H9 (cell line): ENCODE results near the gene FSTL4. TPM values are rescaled to one million over a fixed set of nuclear protein-coding genes. Genes with fewer than 3 reads are reported as not detected.

Experiments
- DNase-seq: peaks from one replicate; pipeline ENCODE4 v3.0.0-alpha.2; 2017
- H2AFZ ChIP-seq: one replicate; pipeline ENCODE4 v1.6.1; 2013; ENCODE audit warnings: mild to moderate bottlenecking, low read length, control low read depth, moderate library complexity
- H2AK5ac ChIP-seq: 2 replicates; pipeline ENCODE4 v1.6.1; 2013; ENCODE audit warnings: low read length, control low read depth, mixed read lengths; ENCODE audit not compliant: insufficient read length
- H2BK120ac ChIP-seq: one replicate; pipeline ENCODE4 v1.6.1; 2013; ENCODE audit warnings: low read depth, mild to moderate bottlenecking, low read length, control low read depth, inconsistent platforms; ENCODE audit not compliant: poor library complexity, severe bottlenecking
- H2BK12ac ChIP-seq: 2 replicates; pipeline ENCODE4 v1.6.1; 2013; ENCODE audit warnings: low read length, control low read depth, mixed read lengths, low read depth; ENCODE audit not compliant: insufficient read length
- H2BK15ac ChIP-seq: 2 replicates; pipeline ENCODE4 v1.6.1; 2013; ENCODE audit warnings: low read depth, low read length, control low read depth
- H2BK20ac ChIP-seq: one replicate; pipeline ENCODE4 v1.6.1; 2013; ENCODE audit warnings: low read depth, mild to moderate bottlenecking, low read length, control low read depth, inconsistent platforms; ENCODE audit not compliant: poor library complexity, severe bottlenecking
- H2BK5ac ChIP-seq: 2 replicates; pipeline ENCODE4 v1.6.1; 2013; ENCODE audit warnings: low read length, control low read depth, mixed read lengths; ENCODE audit not compliant: insufficient read length
- H3K14ac ChIP-seq: 2 replicates; pipeline ENCODE4 v1.6.1; 2013; ENCODE audit warnings: low read length, control low read depth; ENCODE audit not compliant: insufficient read depth
- H3K18ac ChIP-seq: 2 replicates; pipeline ENCODE4 v1.6.1; 2013; ENCODE audit warnings: low read depth, mild to moderate bottlenecking, mixed read lengths, low read length, control low read depth; ENCODE audit not compliant: insufficient read length
- H3K23ac ChIP-seq: 2 replicates; pipeline ENCODE4 v1.6.1; 2013; ENCODE audit warnings: low read length, control low read depth, mixed read lengths, low read depth; ENCODE audit not compliant: insufficient read length
- H3K23me2 ChIP-seq: 2 replicates; pipeline ENCODE4 v1.6.1; 2013; ENCODE audit warnings: low read depth, mild to moderate bottlenecking, mixed read lengths, low read length, control low read depth; ENCODE audit not compliant: insufficient read length, poor library complexity, severe bottlenecking
- H3K27ac ChIP-seq: 2 replicates; pipeline ENCODE4 v1.5.1; 2013; ENCODE audit warnings: low read length, control low read depth, mixed read lengths, low read depth; ENCODE audit not compliant: insufficient read length
- H3K27me3 ChIP-seq: 2 replicates; pipeline ENCODE4 v1.6.1; 2013; ENCODE audit warnings: low read length, control low read depth, inconsistent platforms; ENCODE audit not compliant: insufficient read depth
- H3K4ac ChIP-seq: 2 replicates; pipeline ENCODE4 v1.6.1; 2013; ENCODE audit warnings: low read depth, mild to moderate bottlenecking, control low read depth, inconsistent platforms, low read length, moderate library complexity
- H3K4me1 ChIP-seq: 2 replicates; pipeline ENCODE4 v1.6.1; 2013; ENCODE audit warnings: low read length, control low read depth, inconsistent platforms; ENCODE audit not compliant: insufficient read depth
- H3K4me2 ChIP-seq: 2 replicates; pipeline ENCODE4 v1.6.1; 2013; ENCODE audit warnings: low read length, control low read depth, mixed read lengths; ENCODE audit not compliant: insufficient read length, insufficient read depth
- H3K56ac ChIP-seq: 2 replicates; pipeline ENCODE4 v1.6.1; 2013; ENCODE audit warnings: low read depth, mild to moderate bottlenecking, mixed read lengths, low read length, control low read depth; ENCODE audit not compliant: insufficient read length
- H3K79me1 ChIP-seq: 2 replicates; pipeline ENCODE4 v1.6.1; 2013; ENCODE audit warnings: low read depth, mild to moderate bottlenecking, moderate library complexity, low read length, control low read depth, inconsistent platforms; ENCODE audit not compliant: insufficient read depth, poor library complexity, severe bottlenecking
- H3K79me2 ChIP-seq: 2 replicates; pipeline ENCODE4 v1.6.1; 2013; ENCODE audit warnings: low read length, control low read depth, inconsistent platforms; ENCODE audit not compliant: insufficient read depth
- H3K9ac ChIP-seq: 2 replicates; pipeline ENCODE4 v1.6.1; 2013; ENCODE audit warnings: low read length, control low read depth, mixed read lengths; ENCODE audit not compliant: insufficient read length; ENCODE audit errors: extremely low read depth
- H3K9me3 ChIP-seq: one replicate; pipeline ENCODE4 v1.6.1; 2013; ENCODE audit warnings: low read depth, low read length, inconsistent platforms; ENCODE audit not compliant: control insufficient read depth
- H3T11ph ChIP-seq: one replicate; pipeline ENCODE4 v1.6.1; 2013; ENCODE audit warnings: mild to moderate bottlenecking, low read length, control low read depth, inconsistent platforms
- H4K20me1 ChIP-seq: one replicate; pipeline ENCODE4 v1.6.1; 2013; ENCODE audit not compliant: control insufficient read depth, insufficient read length, insufficient read depth
- H4K5ac ChIP-seq: 2 replicates; pipeline ENCODE4 v1.6.1; 2013; ENCODE audit warnings: low read depth, mild to moderate bottlenecking, mixed read lengths, low read length, control low read depth; ENCODE audit not compliant: insufficient read length
- H4K8ac ChIP-seq: replicated peaks from 2 replicates; pipeline ENCODE4 v1.6.1; 2013; ENCODE audit warnings: low read length, control low read depth, mixed read lengths, low read depth; ENCODE audit not compliant: insufficient read length
- H4K91ac ChIP-seq: 2 replicates; pipeline ENCODE4 v1.6.1; 2013; ENCODE audit warnings: low read depth, mild to moderate bottlenecking, moderate library complexity, mixed read lengths, low read length, control low read depth; ENCODE audit not compliant: insufficient read length
- H3K27ac Mint-ChIP-seq, 3 experiments: 2 replicates in 2 of 3; 3 replicates in 1 of 3; pipeline ENCODE4 v1.8.0; 2020 to 2021; ENCODE audit warnings: mixed read lengths in 3 of 3, mild to moderate bottlenecking in 1 of 3, moderate library complexity in 1 of 3
- H3K27me3 Mint-ChIP-seq: 2 replicates; pipeline ENCODE4 v1.8.0; 2021; ENCODE audit warnings: low read depth, mild to moderate bottlenecking, moderate library complexity, mixed read lengths
- H3K36me3 Mint-ChIP-seq, 3 experiments: 2 replicates in 2 of 3; 3 replicates in 1 of 3; pipeline ENCODE4 v1.8.0; 2020 to 2021; ENCODE audit warnings: low read depth in 3 of 3, mixed read lengths in 3 of 3; ENCODE audit not compliant: insufficient read depth in 1 of 3
- H3K4me1 Mint-ChIP-seq, 2 experiments: 2 replicates each; pipeline ENCODE4 v1.8.0; 2020; ENCODE audit warnings: mixed read lengths in 2 of 2
- H3K4me3 Mint-ChIP-seq, 2 experiments: 2 replicates in 1 of 2; 3 replicates in 1 of 2; pipeline ENCODE4 v1.8.0; 2020 to 2021; ENCODE audit warnings: mild to moderate bottlenecking in 2 of 2, mixed read lengths in 2 of 2, moderate library complexity in 1 of 2
- H3K9me3 Mint-ChIP-seq, 2 experiments: 2 replicates in 1 of 2; 3 replicates in 1 of 2; pipeline ENCODE4 v1.8.0; 2020; ENCODE audit warnings: mild to moderate bottlenecking in 2 of 2, mixed read lengths in 2 of 2, moderate library complexity in 1 of 2
- CTCF ChIP-seq: fragments of 200-600 bp; sonication (generic); conservative IDR thresholded peaks from 3 replicates; pipeline ENCODE4 v1.8.0; 2021; ENCODE audit warnings: antibody characterized with exemption, mild to moderate bottlenecking
- WGBS: extraction: QIAGEN DNeasy Blood & Tissue Kit; methylation state at CpG from one replicate; pipeline ENCODE4 v1.1.7; 2013; ENCODE audit warnings: missing lambda C conversion rate, low lambda C conversion rate, mixed read lengths; ENCODE audit not compliant: insufficient read length; ENCODE audit errors: extremely low coverage; 5-methylcytosine and 5-hydroxymethylcytosine counted together
- total RNA-seq: library from RNA; stranded (reverse); gene quantifications from 2 replicates; pipeline ENCODE4 v1.2.1, GENCODE V29; 2021

The FSTL4 gene
- total RNA-seq, 1 experiment from 2014 or later: 5.7 TPM

DNA sequence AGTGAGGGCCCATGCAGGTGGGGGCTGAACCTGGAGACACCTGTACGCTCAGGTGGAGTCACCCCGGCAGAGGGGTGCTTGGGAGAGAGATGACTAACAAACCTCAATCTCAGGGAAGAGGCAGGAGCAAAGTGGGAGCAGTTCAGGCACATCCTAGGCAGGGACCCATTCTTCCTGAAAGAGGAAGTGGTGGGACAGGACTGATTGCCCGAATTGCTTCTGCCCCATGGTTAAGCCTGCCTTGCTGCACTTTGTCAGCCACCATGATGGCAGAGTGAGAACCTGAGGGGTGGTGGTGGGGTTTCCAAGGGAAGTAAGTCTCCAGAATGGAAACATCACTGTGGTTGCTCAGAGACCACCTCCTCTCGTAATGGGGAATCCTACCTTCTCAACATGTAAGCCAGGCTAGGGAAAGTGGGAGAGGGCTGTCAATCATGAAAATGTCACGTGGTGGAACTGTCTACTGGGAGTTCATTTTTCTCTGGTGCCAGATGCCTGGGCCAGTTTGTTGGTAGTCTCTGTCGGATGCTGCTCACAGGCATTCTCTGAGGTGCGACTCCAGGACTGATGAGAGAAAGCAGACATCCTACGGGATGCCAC, 410.2 kb downstream of the FSTL4 start:
- Histone ChIP-seq H2AK5ac (no peak overlapping the region), H2BK5ac (no peak overlapping the region), H3K4ac (no peak overlapping the region), H3K4me1 (no peaks in the 10 kb centered on the region), H3K79me1 (no peaks in the 10 kb centered on the region), H3K9me3 (no peaks in the 10 kb centered on the region), H3T11ph (no peak overlapping the region), H2BK12ac (no peak overlapping the region), H4K8ac (no peak overlapping the region), H2BK15ac (no peak overlapping the region), H2BK20ac (no peak overlapping the region), H3K4me2 (no peak overlapping the region), H3K18ac (no peak overlapping the region), H4K5ac (no peak overlapping the region), H3K14ac (no peak overlapping the region), H3K79me2 (no peaks in the 10 kb centered on the region), H3K27me3 (no peaks in the 10 kb centered on the region), H2AFZ (no peak overlapping the region), H3K23ac (no peak overlapping the region), H4K91ac (no peak overlapping the region), H3K9ac (no peak overlapping the region), H3K27ac (no peak overlapping the region), H2BK120ac (no peak overlapping the region), H4K20me1 (no peaks in the 10 kb centered on the region), H3K23me2 (no peaks in the 10 kb centered on the region), H3K56ac (no peak overlapping the region)
- Mint-ChIP-seq H3K4me3 (no peak overlapping the region), H3K27ac (no peak overlapping the region), H3K4me1 (no peaks in the 10 kb centered on the region; a peak in 1 of 4 replicates), H3K36me3 (peaks cover 0 to 2% (median 0%) of the 10 kb centered on the region in 3 experiments; a peak in 2 of 7 replicates), H3K9me3 (no peaks in the 10 kb centered on the region), H3K27me3 (no peaks in the 10 kb centered on the region; the same call in 1 of the 2 replicates)
- WGBS: no CpG with 5 or more reads among the region's 8 CpGs
- no peak for TF ChIP-seq CTCF
- DNase-seq: no peak
